Esophagus mucosa (tissue), 1 donor: ENCODE results near the gene ATCAY. TPM values are rescaled to one million over a fixed set of nuclear protein-coding genes. Genes with fewer than 3 reads are reported as not detected.

Experiments
- ATAC-seq: fragments of 200-7000 bp; cut with Tn5 transposase; one replicate; pipeline ENCODE4 v1.9.1; 2020
- total RNA-seq: library from RNA; stranded (reverse); gene quantifications from one replicate; pipeline ENCODE4 v1.2.4, GENCODE V29; 2023
- donor health status: DM: yes; HTN: yes; CAD: no.

The ATCAY gene, protein sequence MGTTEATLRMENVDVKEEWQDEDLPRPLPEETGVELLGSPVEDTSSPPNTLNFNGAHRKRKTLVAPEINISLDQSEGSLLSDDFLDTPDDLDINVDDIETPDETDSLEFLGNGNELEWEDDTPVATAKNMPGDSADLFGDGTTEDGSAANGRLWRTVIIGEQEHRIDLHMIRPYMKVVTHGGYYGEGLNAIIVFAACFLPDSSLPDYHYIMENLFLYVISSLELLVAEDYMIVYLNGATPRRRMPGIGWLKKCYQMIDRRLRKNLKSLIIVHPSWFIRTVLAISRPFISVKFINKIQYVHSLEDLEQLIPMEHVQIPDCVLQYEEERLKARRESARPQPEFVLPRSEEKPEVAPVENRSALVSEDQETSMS
- not detected for total RNA-seq

DNA sequence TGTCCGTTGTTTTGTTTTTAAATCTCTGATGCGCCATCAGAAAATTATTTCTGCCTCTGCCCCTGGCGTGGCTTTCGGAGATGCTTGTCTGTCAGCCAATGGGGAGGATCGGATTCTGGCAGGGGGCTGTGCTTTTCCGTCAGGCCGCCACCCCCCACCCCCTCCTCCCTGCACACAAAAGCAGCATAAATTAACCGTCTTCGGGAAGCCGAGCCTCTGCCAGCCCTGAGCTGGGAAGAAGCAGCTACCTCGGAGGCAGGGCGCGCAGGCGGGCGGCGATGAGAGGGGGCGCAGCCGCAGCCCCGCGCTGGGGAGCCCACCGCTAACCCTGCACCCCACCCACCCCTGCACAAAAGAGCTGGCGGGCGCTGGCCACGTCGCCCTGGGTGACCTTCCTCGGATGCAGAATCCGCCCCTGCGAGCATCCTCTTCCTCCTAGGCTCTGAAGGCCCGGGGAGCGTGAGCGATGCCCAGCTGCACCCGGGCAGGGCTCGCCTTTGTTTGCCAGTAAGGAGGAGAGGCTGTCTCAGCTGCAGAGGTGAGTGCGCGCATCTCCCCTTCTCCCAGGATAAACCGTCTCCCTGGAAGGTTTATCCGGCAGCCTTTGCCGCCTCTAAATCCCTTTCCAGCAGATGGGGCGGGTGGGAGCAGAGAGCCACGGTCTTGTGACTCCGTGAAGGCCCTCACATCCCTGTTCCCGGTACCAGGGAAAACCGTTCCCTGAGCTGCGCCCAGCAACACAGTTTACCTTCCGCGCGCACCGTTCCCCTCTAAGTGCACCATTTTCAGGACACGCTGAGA lies at the start of gene ATCAY:
Gene ATCAY (plus strand): TSS at position 215 of the 801 bp plus-strand sequence. CDS start 5,083 bp downstream, outside the sequence.
- no peak for ATAC-seq

DNA sequence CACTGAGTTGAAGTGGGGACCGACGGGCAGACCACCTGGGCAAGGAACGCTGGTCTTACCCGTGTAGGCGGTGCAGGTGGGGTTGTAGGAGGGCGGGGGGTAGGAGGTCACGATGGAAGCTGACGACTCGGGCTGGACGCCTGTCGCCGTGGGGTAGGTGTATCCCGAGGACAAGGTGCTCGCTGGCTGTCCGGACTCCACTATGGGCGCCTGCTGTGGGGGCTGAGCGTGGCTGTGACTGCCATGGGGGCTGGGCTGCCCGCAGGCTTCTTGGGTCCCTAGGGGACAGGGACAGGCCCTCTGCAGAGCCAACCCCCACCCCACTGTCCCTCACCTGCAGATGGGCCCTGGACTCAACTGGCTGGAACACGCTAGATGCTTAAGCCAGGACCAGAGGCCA lies 48.9 kb upstream of the ATCAY start:
- ATAC-seq, result no peak

DNA sequence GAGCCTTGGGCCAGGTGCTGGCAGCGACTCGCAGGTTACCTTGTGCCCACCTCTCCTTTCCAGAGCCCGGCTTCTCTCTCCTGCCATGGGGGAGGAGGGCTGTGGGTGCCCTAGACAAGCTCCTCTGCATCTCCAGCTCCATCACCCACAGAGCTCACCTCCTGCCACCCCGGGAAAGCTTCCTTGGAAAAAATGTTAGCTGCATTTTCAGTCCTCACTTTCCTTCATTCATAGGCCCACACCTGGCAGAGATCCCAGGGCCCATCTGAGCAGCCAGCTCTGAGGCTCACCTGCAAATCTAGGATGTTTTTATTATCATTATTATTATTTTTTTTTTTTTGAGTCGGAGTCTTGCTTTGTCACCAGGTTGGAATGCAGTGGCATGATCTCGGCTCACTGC lies 48.5 kb upstream of the ATCAY start:
- ATAC-seq, result no peak

DNA sequence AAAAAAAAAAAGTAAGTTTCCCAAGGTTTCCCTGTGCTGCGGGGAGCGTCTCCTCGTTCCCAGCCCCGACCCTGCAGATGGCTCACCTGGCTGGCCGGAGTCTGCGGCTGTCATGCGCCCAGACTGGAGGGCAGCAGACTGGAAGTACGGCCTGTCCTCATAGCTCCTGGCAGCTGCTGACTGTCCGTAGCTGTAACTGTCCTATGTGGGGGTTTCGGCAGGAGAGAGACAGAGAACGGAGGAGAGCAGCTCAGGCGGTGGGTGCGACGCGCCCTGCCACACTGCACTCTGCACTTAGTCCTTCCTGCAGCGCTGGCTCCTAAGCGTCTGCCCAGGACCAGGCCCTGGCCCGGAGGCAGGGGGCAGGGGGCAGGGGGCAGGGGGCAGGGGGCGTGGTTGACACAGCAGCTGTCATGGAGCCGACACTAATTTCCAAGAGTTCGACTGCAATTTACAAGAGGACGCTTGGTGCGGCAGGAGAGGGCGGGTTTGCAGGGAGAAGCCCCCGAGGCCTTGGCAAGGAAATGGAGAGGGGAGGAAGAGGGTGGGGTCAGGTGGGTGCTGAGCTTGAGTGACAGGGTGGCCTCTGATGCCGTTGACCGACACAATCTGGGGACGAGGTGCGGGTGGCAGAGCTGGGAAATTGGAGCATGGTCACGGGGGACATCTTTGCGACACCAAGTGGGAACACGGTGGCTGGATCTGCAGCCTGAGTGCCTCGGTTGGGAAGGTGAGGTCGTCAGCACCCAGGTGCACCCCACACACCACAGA lies 46.7 kb upstream of the ATCAY start:
- ATAC-seq, result no peak

DNA sequence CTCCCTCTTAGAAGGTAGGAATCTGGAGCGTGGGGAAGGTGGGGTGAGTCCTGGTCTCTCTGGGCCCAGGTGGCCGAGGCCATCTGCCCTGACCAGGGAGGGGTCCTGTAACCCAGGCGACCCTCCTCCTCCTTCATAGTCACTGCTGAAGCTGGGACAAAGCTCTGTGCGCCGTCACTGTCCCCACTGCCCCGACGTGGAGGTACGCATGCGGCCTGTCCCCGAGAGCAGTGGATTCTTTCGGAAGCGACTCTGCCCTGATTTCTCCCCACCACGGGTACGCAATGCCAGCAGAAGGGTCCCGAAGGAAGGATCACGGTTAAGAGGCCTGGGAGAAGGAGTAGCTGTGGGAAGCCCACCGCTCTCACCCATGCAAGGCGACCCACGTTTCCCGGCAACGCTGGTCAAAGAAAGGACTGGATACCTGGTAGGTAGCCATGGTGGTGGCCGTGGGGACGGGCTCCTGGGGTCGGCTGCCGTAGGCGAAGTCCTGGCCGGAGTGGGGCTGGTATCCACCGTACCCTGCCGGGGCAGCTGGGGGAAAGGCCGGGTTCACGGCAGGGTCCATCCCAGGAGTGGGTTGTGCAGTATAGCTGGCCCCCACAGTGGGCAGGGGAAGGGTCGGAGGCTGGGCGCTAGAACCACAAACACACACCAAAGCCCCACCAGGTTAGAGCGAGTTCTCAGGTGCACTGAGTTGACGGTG lies 46.0 kb upstream of the ATCAY start:
- ATAC-seq, result no peak

DNA sequence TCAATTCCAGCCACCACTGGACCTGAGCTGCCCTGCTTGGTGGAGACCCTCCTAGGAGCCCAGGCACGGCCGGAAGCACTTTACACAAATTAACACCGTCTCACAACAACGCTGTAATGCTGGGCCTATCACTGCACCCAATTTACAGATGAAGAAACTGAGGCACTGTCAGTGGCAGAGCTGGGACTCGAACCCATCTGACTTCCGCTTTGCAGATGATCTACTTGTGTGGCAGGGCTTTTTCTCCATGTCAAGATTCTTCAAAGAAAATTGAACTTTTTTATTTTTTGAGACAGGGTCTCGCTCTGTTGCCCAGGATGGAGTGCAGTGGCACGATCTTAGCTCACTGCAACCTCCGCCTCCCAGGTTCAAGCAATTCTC lies 45.4 kb upstream of the ATCAY start:
- ATAC-seq, result no peak

DNA sequence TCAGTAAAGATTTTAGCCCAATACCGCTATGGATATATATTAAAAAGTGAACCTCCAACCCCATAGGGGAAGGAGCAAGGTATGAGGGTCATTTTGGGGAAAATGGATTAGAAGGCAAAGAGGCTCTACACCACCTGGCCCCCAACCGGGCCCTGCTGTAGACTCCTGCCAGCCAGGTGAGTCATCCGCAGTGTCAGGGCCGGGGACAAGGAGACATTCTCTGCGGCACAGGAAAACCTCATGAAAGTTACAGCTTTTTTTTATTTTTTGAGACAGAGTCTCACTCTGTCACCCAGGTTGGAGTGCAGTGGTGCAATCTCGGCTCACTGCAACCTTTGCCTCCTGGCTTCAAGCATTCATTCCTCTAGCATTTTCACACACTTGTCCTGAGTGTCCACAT lies 43.6 kb upstream of the ATCAY start:
- ATAC-seq, result no peak

DNA sequence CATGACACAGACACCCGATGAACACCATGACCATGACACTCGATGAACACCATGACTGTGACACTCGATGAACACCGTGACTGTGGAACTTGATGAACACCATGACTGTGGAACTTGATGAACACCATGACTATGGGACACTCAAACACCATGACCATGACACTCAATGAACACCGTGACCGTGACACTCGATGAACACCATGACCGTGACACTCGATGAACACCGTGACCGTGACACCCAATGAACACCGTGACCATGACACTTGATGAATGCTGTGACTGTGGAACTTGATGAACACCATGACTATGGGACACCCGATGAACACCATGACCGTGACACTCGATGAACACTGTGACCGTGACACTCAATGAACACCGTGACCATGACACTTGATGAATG lies 43.2 kb upstream of the ATCAY start:
- ATAC-seq, result no peak

DNA sequence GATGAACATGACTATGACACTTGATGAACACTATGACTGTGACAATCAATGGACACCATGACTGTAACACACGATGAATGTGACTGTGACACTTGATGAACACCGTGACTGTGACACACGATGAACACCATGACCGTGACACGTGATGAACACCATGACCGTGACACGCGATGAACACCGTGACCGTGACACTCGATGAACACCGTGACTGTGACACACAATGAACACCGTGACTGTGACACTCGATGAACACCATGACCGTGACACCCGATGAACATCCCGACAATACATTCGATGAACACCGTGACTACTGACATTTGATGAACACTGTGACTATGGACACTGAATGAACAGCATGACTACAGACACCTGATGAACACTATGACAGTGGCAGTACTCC lies 42.6 kb upstream of the ATCAY start:
- no peak for ATAC-seq

DNA sequence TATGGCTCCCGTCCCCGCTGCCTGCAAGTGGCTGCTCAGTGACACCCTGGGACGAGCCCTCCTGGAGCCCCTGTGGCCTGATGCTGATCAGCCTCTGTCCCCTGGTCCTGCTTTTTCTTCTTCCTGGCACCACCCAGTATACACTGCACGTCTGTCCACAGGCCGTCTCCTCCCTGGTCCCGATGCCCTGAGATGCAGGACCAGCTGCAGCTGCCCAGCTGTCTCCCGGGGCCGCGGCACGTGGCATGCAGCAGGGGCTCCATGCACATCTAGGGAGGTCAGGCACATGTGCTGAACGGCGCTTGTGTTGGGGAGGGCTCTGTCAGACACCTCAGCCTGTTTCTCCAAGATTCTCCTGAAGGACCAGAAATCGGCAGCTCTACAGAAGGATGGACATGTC lies 41.8 kb upstream of the ATCAY start:
- ATAC-seq, result no peak

DNA sequence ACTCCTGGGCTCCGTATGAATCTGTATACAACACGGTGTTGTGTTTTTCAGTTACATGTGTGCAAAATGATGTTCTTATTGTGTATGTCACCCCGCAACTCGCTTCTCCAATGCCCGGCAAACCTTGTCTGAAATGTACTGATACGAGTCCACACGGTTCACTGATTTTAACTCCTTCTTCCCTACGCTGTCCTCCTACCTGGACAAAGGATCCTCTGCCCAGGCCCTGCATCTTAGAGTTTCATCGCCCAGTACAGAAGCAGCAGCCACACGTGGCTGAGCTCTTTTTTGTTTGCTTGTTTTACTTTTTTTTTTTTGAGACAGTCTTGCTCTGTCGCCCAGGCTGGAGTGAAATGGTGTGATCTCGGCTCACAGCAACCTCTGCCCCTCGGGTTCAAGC lies 40.5 kb upstream of the ATCAY start:
- ATAC-seq, result no peak

DNA sequence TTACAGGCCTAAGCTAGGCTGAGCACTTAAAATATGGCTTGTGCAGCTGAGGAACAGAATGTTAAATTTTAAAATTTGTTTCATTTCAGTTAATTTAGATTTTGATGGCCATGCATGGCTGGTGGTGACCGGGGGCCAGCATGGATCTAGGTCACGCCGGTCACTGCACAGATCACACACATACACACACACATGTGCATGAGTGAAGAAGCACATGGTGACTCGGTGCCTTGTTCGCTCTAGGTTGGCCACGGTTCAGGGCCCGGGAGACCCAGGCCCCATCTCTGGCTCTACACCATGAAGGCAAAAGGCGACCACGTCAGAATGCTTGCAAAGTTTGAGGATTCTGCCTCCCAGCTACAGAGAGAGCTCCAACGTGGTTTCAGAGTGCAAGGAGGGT lies 39.7 kb upstream of the ATCAY start:
- no peak for ATAC-seq

DNA sequence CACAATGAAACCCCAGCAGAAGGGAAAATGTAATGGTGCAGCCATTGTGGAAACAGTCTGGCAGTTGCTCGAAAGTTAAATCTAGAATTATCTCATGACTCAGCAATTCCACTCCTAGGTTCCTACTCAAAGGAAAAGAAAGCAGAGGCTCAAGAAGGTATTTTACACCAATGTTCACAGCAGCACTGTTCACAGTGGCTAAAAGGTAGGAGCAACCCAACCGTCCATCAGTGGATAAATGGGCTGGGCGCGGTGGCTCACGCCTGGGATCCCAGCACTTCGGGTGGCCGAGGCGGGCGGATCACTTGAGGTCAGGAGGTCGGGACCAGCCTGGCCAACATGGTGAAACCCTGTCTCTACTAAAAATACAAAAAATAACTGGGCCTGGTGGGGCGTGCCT lies 37.5 kb upstream of the ATCAY start:
- no peak for ATAC-seq

DNA sequence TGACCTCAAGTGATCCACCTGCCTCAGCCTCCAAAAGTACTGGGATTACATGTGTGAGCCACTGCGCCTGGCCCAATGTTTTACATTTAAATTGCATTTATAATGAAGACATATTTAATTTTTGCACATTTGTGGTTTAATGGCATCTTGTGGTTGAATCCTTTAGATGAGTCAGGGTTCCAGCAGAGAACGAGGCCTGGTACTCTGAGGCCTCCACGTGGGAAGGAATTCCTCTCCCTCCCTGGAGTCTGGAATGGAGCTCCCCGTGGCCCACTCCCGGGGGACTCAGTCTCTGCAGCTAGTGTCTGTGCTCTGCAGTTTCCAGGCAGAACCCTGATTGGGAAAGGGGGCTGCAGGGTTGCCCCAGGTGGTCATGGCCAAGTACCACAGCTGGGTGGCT lies 35.9 kb upstream of the ATCAY start:
- no peak for ATAC-seq

DNA sequence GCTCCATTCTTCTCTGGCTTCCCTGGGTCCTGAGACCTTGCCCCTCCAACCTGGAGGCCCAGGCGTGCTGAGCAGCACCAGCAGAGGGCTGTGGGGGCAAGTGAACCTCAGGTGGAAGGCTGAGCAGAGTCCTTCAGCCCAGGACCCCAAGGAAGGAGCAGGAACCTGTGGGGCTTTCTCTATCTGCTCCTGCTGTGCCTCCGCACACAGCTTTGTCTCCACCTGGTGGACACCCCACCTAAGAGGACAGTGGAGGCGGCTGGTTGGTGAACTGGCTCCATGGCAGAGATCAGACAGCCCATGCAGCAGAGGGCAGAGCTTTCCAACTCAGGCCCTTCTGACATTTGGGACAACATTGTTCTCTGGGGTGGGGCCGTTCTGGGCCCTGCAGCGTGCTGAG lies 31.4 kb upstream of the ATCAY start:
- ATAC-seq, result peak; percentile 69

DNA sequence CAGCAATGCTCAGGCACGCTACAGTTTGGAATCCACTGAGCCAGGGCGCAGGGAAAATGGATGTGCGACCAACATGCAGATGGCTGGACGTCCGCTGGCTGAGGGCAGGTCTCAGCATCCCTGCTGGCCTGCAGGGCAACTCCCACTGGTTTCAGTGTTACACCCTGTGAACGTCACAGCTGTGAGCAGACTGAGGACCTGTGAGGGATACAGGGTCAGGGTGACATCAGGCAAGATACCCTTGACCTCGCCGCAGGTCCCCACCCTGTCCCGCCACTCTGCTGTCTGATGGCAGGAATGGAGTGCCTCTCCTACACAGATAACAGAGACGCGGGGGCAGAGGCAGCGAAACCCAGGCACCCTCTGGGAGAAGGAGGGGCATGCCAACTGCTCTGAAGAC lies 30.7 kb upstream of the ATCAY start:
- ATAC-seq, result no peak

DNA sequence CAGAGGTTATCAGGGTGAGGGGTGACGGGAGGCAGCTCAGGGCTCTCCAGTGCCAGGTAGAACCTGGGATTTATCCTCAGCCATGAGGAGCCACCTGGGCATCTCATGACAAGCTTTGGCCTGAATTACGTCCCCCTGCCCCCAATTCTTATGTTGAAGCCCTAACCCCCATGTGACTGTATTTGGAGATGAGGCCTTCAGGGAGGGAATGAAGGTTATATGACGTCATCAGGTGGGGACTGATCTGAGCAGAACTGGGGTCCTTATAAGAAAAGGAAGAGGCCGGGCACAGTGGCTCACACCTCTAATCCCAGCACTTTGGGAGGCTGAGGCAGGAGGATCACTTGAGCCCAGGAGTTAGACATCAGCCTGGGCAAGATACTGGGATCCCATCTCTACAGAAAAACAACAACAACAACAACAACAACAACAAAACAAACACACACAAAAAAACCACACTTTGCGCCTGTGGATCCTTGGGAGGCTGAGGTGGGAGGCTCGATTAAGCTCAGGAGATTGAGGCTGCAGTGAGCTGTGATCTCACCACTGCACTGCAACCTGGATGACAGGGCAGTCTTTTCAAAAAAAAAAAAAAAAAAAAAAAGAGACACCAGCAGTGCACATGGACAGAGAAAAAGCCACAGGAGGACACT lies 30.0 kb upstream of the ATCAY start:
- ATAC-seq, result no peak

DNA sequence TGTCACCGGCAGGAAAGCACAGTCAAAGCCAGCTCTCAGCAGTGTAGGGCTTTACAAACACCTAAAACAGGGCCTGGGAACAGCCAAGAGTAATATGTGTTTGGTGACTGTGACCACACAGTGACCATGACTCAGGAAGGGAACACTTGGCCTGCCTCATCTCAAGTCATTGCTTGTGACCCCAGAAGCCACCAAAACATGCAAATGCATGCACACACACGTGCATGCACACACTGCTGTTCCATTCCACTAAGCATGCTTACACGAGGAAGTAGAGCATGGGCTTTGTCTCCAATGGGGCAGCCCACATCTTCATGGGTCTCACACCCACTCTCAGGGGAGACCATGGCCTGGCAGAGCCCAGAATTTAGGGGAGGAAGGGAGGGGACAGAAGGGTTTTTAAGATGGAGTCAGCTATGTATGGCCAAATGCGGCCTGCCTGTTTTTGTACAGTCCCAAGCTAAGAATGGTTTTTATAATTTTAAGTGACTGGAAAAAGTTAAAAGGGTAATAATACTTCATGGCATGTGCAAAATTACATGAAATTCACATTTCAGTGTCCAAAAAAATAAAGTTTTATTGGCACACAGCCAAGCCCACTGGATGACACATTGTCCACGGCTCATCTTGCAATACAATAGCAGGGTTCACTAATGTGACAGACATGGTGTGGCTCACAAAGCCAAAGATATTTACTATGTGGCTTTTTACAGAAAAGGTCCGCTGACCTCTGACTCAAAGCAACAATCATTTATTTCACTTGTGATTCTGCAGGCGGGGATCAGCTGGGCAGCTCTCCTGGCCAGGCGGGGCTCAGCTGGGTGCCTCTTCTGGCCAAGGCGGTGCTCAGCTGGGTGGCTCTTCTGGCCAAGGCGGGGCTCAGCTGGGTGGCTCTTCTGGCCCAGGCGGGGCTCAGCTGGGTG lies 29.0 kb upstream of the ATCAY start:
- no peak for ATAC-seq

DNA sequence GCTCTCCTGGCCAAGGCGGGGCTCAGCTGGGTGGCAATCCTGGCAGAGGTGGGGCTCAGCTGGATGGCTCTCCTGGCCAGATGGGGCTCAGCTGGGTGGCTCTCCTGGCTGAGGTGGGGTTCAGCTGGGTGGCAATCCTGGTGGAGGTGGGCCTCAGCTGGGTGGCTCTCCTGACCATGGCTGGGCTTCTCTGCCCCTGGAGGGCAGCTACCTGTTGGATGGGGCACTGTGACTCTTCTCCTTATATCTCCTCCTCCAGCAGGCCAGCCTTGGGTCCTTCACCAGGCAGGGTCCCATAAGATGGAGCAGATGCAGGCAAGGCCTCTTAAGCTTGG lies 28.3 kb upstream of the ATCAY start:
- ATAC-seq, result no peak

DNA sequence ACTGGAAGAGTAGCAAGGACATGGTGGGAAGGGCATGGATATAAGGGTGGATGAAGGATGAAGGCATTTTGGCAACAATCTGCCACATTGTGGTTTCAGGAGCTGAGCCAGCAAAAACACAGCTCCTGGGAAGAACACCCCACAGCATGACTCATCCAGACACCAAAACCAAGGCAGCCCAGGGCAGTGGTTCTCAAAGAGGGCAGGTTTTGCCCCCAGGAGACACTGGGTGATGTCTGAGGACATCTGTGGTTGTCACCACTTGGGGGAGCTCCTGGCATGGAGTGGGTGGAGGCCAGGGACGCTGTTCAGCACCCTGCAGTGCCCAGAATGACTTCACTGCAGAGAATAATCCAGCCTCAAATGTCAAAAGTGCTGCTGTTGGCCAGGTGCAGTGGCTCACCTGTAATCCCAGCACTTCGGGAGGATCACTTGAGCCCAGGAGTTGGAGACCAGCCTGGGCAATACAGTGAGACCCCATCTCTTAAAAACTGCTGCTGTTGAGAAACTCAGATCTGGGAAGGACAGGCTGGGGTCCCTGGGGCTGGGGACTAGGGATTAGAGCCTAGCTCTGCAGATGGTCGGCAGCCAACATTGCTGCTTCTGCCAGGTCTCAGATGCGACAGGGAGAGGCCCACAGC lies 27.8 kb upstream of the ATCAY start:
- ATAC-seq, result peak; percentile 56

DNA sequence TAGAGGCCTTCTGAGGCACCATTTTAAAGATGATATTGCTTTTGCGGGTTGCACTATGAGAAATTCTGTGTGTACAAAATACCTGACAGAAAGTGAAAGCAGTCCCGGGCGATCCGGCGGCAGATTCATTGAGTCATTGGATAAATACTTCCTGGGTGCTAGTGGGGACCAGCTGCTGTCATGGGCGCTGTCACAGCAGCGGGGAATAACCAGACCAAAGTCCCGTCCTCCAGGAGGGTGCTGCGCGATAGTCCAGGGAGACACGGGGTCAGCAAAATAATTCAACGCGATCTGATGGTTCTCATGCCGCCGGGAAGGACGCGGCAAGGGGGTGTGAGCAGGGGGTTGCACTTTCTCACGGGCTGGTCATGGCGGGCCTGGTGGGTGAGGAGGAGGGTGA lies 25.2 kb upstream of the ATCAY start:
- ATAC-seq, result no peak
